Mesothelial cell of epicardium (in vitro differentiated cells): Measurements from ENCODE around the gene PM20D1. TPM values are rescaled to one million over a fixed set of nuclear protein-coding genes. Genes with fewer than 3 reads are reported as not detected.

ENCODE experiments used
- DNase-seq, 2 experiments: peaks; one replicate each; pipeline ENCODE4 v3.0.0; 2021; ENCODE audit warnings: low spot score in 2 of 2; ENCODE audit not compliant: unreplicated experiment in 2 of 2
- H3K27ac Mint-ChIP-seq: 2 replicates; pipeline ENCODE4 v1.8.0; 2021; ENCODE audit warnings: mixed read lengths
- H3K27me3 Mint-ChIP-seq: 2 replicates; pipeline ENCODE4 v1.8.0; 2021; ENCODE audit warnings: low read depth, mixed read lengths
- H3K36me3 Mint-ChIP-seq: 2 replicates; pipeline ENCODE4 v1.8.0; 2021; ENCODE audit warnings: mixed read lengths
- H3K4me1 Mint-ChIP-seq: 2 replicates; pipeline ENCODE4 v1.8.0; 2021; ENCODE audit warnings: mixed read lengths
- H3K4me3 Mint-ChIP-seq: 2 replicates; pipeline ENCODE4 v1.8.0; 2021; ENCODE audit warnings: mild to moderate bottlenecking, moderate library complexity, mixed read lengths
- H3K9me3 Mint-ChIP-seq: 2 replicates; pipeline ENCODE4 v1.8.0; 2021; ENCODE audit warnings: mixed read lengths
- total RNA-seq: library from RNA; stranded (reverse); gene quantifications from 3 replicates; pipeline ENCODE4 v1.2.1, GENCODE V29; 2021
- TF ChIP-seq, protein P1 (sequence below): fragments of 200-600 bp; sonication (generic); IDR thresholded peaks from one replicate; pipeline ENCODE4 v1.5.0; 2021; ENCODE audit warnings: antibody characterized with exemption; ENCODE audit not compliant: unreplicated experiment

The PM20D1 gene
- total RNA-seq, 1 donor from 2014 or later: not detected

DNA sequence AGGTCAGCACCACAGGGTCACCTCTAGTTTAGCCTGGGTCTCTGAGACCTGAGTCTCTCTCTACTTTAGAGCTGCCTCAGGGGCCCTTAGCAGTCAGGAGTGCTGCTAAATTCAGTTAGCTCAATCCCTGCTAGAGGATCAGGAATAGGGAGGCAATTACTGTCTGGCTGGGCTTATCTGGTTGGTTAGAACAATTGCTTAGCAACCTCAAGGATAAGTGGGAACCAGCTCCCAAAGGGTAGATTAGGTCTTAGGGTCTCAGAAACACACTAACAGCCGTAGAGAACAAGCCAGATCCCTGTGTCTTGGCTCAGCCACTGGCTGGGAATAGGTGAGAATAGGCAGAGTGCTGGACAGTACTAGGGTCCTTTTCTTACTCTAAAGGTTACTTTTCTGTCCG lies 7.7 kb downstream of the PM20D1 start:
- Mint-ChIP-seq H3K27me3 (no peaks in the 10 kb centered on the region), H3K36me3 (no peaks in the 10 kb centered on the region), H3K4me1 (no peaks in the 10 kb centered on the region), H3K27ac (no peak overlapping the region), H3K4me3 (no peak overlapping the region), H3K9me3 (no peaks in the 10 kb centered on the region)
- no peak for DNase-seq
- TF ChIP-seq, protein P1, sequence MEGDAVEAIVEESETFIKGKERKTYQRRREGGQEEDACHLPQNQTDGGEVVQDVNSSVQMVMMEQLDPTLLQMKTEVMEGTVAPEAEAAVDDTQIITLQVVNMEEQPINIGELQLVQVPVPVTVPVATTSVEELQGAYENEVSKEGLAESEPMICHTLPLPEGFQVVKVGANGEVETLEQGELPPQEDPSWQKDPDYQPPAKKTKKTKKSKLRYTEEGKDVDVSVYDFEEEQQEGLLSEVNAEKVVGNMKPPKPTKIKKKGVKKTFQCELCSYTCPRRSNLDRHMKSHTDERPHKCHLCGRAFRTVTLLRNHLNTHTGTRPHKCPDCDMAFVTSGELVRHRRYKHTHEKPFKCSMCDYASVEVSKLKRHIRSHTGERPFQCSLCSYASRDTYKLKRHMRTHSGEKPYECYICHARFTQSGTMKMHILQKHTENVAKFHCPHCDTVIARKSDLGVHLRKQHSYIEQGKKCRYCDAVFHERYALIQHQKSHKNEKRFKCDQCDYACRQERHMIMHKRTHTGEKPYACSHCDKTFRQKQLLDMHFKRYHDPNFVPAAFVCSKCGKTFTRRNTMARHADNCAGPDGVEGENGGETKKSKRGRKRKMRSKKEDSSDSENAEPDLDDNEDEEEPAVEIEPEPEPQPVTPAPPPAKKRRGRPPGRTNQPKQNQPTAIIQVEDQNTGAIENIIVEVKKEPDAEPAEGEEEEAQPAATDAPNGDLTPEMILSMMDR: no peak

DNA sequence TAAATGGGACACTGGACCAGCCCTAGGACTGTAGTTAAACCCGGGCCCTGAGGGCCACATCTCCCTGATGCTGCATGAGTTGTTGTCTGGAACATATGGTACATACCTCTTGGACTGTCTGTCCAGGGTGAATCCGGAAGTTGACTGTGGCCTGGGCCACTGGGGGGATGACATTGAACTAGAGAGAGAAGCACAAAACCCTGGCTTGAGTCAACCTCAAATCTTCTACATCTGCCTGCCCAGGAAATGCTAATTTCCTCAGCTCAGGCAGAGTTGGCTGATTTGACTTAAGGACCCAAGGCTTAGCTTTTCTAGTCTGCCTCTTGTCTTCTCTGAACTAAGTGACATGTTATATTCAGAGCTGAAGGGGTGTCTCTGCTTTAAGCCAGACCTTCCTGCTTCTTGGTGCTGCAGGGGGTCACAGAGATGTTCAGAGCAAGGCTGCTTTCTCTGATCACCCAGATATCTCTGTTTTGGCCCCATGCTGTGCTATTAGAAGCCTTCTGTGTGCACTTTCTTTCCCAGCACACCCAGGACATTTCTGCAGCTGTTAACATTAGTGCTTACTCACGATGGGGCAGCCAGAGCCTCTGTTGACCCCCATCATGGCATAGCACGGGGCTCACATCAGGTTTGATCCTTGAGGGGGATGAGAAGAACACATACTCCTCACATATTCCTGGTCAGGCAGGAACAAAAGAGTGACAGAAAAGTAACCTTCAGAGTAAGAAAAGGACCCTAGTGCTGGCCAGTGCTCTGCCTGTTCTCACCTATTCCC lies 9.6 kb downstream of the PM20D1 start:
- TF ChIP-seq, protein P1: no peak
- H3K4me3 Mint-ChIP-seq: no peak overlapping the region
- no peak for DNase-seq
- H3K27ac Mint-ChIP-seq: no peak overlapping the region
- H3K27me3 Mint-ChIP-seq: no peaks in the 10 kb centered on the region
- H3K4me1 Mint-ChIP-seq: no peaks in the 10 kb centered on the region
- H3K36me3 Mint-ChIP-seq: no peaks in the 10 kb centered on the region
- H3K9me3 Mint-ChIP-seq: no peaks in the 10 kb centered on the region

DNA sequence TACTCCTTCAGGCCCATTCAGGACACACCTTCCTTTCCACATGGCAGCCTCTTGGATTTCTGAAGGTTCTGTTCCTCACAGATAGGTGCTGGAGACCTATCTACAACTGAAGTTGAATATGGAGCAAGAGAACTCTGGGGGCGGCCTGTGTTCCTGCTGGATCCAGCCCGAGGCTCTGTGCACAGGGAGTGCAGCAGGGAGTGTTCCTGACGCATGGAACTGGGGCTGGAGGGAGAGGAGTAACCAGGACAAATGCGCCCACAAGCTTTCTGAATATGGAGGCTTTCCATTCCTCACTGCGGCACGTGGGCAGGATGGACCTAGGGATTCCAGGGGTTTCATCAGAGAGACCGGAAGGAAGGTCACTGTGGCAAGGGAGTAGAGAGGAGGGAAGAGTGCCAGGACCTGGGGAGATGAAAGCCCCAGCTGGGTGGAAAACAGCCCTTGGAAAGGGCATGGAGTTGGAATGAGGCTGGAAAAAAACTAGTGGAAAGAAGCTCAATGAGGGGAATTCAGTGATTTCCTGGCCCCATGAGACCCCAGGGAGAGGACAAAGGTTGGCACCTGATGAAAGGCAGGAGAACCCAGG lies 12.5 kb downstream of the PM20D1 start:
- H3K36me3 Mint-ChIP-seq: no peaks in the 10 kb centered on the region
- DNase-seq: no peak
- H3K4me1 Mint-ChIP-seq: no peaks in the 10 kb centered on the region
- no peaks in the 10 kb centered on the region for H3K9me3 Mint-ChIP-seq
- H3K27ac Mint-ChIP-seq: no peak overlapping the region
- H3K4me3 Mint-ChIP-seq: no peak overlapping the region
- no peaks in the 10 kb centered on the region for H3K27me3 Mint-ChIP-seq
- TF ChIP-seq, protein P1: no peak

DNA sequence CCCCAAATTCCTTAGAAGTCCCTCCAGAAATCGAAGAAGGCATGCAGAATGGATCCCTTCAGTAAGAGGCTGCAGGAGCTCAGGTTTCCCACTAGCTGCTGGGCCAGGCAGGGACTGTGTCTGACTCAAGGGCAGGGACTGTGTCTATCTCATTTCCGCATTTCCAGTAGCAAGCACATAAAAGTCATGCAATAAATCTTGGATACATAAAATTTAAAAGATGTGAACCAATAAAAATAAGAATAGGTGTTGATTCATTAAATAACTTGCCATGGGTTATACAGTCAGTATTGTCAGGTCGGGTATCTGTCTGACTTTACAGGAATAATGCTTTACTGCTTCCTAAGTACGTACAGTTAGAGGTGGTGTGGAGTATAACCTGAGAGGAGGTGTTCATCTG lies 15.2 kb downstream of the PM20D1 start:
- H3K4me1 Mint-ChIP-seq: no peaks in the 10 kb centered on the region
- no peaks in the 10 kb centered on the region for H3K27me3 Mint-ChIP-seq
- no peak overlapping the region for H3K27ac Mint-ChIP-seq
- TF ChIP-seq, protein P1: no peak
- H3K9me3 Mint-ChIP-seq: no peaks in the 10 kb centered on the region
- H3K36me3 Mint-ChIP-seq: no peaks in the 10 kb centered on the region
- H3K4me3 Mint-ChIP-seq: no peak overlapping the region
- no peak for DNase-seq

DNA sequence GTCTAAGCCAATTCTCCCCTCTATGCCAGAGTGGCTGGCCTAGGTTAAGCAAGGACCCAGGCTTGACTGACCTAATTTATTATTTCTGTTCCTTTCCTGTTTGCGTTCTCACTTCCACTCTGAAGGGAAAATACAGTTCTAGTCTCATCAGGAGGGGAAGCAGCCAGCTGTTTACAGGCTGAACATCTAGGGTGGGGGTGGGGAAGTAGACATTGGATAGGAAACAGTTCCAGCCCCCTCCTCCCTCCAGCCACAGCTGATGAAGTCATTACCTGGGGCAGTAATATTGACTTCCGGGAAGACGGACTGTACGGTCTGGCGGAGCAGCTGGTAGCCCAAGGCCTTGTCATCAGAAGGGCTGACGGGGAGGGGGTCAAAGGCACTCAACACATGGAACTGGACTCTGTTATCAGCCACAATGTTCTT lies 17.6 kb downstream of the PM20D1 start:
- no peaks in the 10 kb centered on the region for H3K27me3 Mint-ChIP-seq
- no peaks in the 10 kb centered on the region for H3K36me3 Mint-ChIP-seq
- no peak for DNase-seq
- H3K27ac Mint-ChIP-seq: no peak overlapping the region
- H3K4me1 Mint-ChIP-seq: no peaks in the 10 kb centered on the region
- no peak overlapping the region for H3K4me3 Mint-ChIP-seq
- TF ChIP-seq, protein P1: no peak
- H3K9me3 Mint-ChIP-seq: no peaks in the 10 kb centered on the region
